NCI-H128 (cell line): ENCODE measurements around the gene FBLN2.
"Not testable (repeated sequence)": the region's sequence is repeated elsewhere in the genome, so short reads cannot be mapped to it uniquely, and the experiment has no call there.

Experiments used
- DNase-seq: peaks from one replicate; lab custom pipeline; 2025; ENCODE audit not compliant: unreplicated experiment; lab: John Stamatoyannopoulos, UW

The FBLN2 gene

GRCh38 chr3:13546667-13547171 is 2.2 kb upstream of the FBLN2 start:
- no peak for DNase-seq

DNA sequence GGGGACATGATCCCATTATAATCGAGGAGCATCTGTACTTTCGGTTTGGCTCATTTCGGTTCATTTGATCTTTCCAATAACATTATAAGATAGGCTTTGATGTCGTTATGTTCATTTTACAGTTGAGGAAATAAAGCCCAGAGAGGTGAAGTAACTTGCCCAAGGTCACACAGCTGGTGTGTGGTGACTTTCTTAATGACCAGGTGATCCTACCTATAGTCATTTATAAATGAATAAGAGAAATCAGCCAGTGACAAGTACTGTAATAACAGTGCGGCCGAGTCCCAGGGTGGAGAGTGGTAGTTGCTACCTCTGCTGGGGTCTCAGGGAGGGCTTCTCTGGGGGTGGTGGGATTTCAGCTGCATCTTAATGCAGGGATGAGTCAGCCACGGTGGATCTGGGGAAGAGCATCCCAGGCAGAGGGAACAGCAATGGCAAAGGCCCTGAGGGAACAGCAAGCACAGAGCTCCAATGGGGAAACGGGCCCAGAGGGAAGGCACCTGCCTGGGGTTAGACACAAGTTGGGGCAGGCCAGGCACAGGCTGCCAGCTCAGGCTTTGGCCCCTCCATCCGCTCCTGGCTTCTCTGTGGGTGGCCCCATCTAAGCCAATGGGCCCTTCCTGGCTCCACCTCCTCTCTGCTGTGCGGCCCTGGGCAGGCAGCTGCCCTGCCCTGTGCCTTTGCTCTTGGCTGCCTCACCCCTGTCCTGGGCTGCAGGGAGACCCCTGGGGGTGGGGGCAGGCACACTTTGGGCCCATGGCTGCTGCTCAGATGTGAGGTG is 1.1 kb upstream of the FBLN2 start:
- DNase-seq: no peak

GRCh38 chr3:13549623-13550422 is 898 bp downstream of the FBLN2 start:
- DNase-seq: no peak

DNA sequence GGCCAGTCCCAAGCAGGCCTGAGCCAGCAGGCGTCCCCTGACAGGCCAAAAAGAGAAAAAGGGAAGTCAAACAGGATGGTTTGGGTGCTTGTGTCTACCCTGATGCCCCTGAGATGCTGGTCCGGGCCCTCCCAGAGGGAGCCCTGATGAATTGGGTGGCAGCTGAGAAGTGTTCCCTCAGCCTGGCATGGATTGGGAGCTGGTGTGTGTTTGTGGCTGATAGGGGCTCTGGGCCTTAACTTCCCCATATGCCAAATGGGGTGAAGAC is 1.4 kb downstream of the FBLN2 start:
- DNase-seq: no peak

DNA sequence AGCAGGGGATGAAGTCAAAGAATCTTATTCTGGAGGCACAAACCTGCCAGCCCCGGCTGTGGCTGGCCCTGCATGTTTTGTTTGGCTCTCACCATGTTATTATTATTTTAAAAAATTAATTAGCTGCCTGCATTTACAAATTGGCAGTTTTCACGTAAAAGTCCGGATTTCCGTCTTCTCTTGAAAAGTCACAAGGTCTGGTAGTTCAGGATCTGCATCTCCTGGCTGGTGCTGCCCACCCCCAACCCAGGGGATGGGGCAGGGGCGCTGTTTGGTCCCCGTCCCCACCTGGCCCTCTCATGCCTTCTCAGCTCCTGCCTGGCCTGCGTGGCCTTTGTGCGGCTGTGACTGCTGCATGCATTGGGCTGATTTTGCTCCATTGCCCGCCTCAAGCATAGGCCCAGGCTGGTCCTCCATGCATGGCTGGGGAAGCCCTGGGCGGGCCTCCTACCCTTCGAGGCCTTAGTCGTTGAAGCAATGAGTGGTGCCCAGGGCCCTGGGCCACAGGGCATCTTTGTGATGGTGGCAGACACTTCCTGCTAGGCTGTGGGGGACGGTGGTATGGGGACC is 2.0 kb downstream of the FBLN2 start:
- DNase-seq: no peak

DNA sequence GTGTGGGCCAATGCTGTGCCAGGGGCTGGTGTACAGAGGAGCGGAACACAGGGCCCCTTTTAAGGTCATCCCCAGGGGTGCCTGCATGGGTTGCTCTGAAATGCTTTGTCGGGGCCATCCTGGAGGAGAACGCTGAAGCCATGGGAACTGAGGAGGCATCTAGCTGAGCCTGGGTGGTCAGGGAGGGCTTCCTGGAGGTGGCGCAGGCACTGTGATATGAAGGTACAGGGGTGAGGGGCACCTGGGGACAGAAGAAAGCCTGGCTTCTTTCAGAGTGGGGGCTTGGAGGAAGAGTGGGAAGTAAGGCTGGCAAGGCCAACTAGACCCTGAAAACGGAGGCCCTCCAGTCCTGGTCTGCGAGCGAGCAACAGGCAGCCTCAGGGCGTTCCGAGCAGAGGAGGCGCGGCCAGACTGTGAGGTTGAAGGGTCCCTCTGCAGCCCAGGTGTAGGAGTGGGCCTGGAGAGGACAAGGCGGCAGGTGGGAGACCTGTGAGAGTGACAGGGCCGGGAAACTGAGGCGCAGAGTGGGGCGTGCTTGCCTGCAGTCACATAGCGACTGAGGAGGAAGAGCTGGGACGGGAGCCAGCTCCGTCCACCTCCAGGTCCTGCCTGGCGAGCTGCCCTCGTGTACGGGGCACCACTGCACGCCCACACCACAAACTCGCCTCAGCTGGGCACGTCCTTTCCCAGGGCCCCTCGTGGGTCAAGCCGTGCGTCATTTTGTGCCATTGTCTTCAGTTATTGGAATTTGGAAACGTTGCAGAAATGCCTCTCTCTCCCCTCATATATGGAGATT is 4.1 kb downstream of the FBLN2 start:
- DNase-seq: no peak

- DNase-seq: no peak
These were observed 4.8 kb downstream of the FBLN2 start for GRCh38 chr3:13553686-13554085.

- DNase-seq: no peak
These were observed 6.8 kb downstream of the FBLN2 start for GRCh38 chr3:13555753-13556152.

DNA sequence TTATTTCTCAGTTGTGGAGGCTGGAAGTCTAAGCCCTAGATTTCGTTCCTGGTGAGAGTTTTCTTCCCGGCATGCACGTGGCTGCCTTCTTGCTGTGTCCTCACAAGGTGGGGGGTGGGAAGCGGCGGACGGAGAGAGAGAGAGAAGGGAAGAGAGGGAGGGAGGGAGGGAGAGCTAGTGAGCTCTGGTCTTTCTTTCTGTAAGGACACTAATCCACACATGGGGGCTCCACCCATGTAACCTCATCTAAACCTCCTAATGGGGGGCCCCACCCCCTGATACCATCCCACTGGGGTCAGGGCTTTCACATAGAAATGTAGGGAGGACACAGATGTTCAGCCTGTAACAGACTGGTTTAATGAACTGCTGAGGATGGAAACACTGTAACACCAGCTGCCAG is 7.3 kb downstream of the FBLN2 start:
- no peak for DNase-seq

GRCh38 chr3:13556917-13557316 is 8.0 kb downstream of the FBLN2 start:
- no peak for DNase-seq

- DNase-seq: no peak
These were observed 8.5 kb downstream of the FBLN2 start for GRCh38 chr3:13557417-13557816.

- no peak for DNase-seq
These were observed 9.0 kb downstream of the FBLN2 start for GRCh38 chr3:13557926-13558325.

GRCh38 chr3:13558651-13559050 is 9.7 kb downstream of the FBLN2 start:
- DNase-seq: no peak

DNA sequence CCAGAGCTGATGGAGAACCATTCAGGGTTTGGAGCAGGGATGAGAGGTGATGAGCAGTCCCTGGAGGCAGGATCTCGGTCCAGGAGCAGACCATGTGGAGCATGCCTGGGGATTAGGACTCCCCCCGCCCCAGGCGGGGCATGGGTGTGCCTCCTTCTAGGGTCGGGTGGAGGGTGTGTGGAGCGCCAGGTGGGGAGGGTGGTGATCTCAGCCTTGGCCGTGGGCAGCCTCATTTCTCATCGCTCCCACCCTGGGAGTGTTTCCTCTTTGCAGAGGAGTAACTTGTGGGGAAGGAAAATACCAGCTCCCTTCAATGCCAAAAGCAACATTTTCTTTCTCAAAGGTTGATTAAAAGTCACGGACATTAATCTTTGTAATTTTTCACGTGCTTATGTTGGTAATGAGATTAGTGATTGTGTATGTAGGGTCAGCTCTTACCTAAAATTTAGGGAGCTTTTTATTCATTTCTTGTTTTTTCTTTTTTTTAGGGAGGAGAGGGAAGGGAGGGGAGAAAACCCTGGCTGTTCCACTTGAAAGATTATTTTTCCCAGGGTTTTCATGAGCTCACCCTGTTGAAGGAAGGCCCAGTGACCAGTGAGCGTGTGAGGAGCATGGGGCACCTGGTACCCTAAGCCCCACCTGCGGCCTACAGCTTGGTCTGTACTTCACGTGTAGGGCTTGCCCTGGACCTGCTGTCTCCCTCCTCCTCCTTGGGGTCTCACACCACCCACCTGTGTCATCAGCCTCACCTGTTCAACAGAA is 11.0 kb downstream of the FBLN2 start:
- no peak for DNase-seq

- no peak for DNase-seq
These were observed 12.5 kb downstream of the FBLN2 start for GRCh38 chr3:13561376-13561775.

DNA sequence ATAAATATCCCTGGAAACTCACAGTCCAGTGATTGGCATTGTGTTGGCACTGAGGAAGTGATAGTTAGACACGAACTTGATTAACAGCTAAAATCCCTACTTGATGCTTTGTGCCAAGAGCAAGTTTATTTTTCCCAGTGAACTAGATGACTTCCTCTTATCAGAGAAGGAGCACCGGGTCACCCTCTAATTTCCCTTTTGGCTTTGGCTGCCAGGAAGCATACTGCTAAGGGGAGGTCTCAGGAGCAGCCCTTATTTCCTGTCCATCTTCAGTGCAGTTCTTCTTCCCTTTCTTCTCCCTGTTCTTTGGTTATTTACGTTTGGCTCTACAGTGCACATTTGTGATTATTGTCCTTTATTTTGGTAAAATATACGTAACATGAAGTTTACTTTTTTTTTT is 13.0 kb downstream of the FBLN2 start:
- DNase-seq: no peak

DNA sequence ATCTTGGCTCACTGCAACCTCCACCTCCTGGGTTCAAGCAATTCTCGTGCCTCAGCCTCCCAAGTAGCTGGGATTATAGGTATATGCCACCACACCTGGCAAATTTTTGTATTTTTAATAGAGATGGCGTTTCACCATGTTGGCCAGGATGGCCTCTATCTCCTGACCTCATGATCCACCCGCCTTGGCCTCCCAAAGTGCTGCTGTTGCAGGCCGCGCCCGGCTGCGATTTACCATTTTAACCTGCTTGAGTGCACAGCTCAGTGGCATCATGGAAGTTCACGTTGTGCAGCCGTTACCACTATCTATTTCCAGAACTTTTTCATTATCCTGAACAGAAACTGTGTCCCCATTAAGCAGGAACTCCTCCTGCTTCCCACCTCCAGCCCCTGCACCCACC is 13.5 kb downstream of the FBLN2 start:
- not testable (repeated sequence) for DNase-seq

DNA sequence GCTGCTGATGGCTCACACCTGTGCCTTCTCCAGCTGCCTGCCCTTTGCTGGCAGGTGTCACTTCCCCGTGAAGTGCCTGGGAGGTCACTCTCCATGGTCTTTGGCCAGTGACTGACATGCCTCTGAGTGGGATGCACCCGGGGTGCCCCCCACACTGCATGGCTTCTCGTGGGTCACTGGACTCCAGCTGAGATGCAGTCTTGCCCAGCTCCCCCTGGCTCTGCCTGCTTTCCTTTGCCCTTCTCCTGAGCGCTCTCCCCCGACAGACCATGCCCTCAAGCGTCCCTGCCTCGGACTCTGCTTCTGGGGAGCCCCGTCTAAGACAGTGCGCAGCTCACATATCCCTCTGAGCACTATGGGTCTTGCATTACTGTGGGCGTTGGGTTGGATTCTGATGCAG is 14.4 kb downstream of the FBLN2 start:
- DNase-seq: no peak

GRCh38 chr3:13563911-13564310 is 15.0 kb downstream of the FBLN2 start:
- DNase-seq: no peak

- no peak for DNase-seq
These were observed 16.0 kb downstream of the FBLN2 start for GRCh38 chr3:13564751-13565560.
